K562 (cell line): ENCODE data around the gene SLC5A4. TPM values are rescaled to one million over a fixed set of nuclear protein-coding genes. Genes with fewer than 3 reads are reported as not detected.

Source experiments
- ATAC-seq: fragments of 200-7000 bp; cut with Tn5 transposase; 3 replicates; pipeline ENCODE4 v1.9.1; 2020; ENCODE audit warnings: moderate library complexity
- BruUV-seq: library from RNA; stranded (reverse); fragments of 400-500 nt; replicated peaks from 2 replicates; lab custom pipeline; 2021; lab: Mats Ljungman, UMichigan
- CTCF ChIA-PET: fragments of 300-600 bp; formaldehyde crosslinking; extraction: SDS; loops from one replicate; lab custom pipeline; 2021; ENCODE audit warnings: low intra/inter-chr PET ratio; lab: Yijun Ruan, JAX
- POLR2A ChIA-PET: fragments of 300-600, 350-650 bp; sonication (Branson Sonifier 250); formaldehyde crosslinking; extraction: SDS; loops from one replicate; lab custom pipeline; 2021; ENCODE audit warnings: antibody characterized with exemption, inconsistent platforms; lab: Yijun Ruan, JAX
- DNase-seq, 4 experiments: peaks; one replicate each; pipeline versions ENCODE4 v3.0.0 to v3.0.0-alpha.2; 2011 to 2018; ENCODE audit warnings: low spot score in 3 of 4, mixed read lengths in 3 of 4; ENCODE audit errors: extremely low read depth in 1 of 4
- FAIRE-seq: peaks from 2 replicates; lab custom pipeline; 2011; peaks lifted over from hg19 to GRCh38; lab: Jason Lieb, UNC
- H2AFZ ChIP-seq: 2 replicates; pipeline ENCODE4 v1.6.0; 2011; ENCODE audit warnings: low read depth, low read length, control low read depth, inconsistent platforms
- H3K27ac ChIP-seq: fragments of 200-600 bp; 3 replicates; pipeline ENCODE4 v1.8.0; 2011; ENCODE audit warnings: low read depth, mild to moderate bottlenecking, control low read depth, inconsistent platforms, low read length, moderate library complexity, mixed read lengths; ENCODE audit errors: extremely low read depth
- H3K27me3 ChIP-seq, 2 experiments: fragments of 300-600 bp in 1 of 2; 2 replicates in 1 of 2; 3 replicates in 1 of 2; pipeline versions ENCODE4 v1.6.0 to v1.8.0; 2011; ENCODE audit warnings: inconsistent platforms in 2 of 2, low read length in 2 of 2, mild to moderate bottlenecking in 1 of 2, mixed read lengths in 1 of 2, moderate library complexity in 1 of 2; ENCODE audit not compliant: control insufficient read depth in 2 of 2, insufficient read depth in 2 of 2
- H3K36me3 ChIP-seq: fragments of 300-600 bp; 3 replicates; pipeline ENCODE4 v1.8.0; 2011; ENCODE audit warnings: mild to moderate bottlenecking, low read length, inconsistent platforms; ENCODE audit not compliant: control insufficient read depth, insufficient read depth
- H3K4me1 ChIP-seq, 2 experiments: fragments of 200-600 bp in 1 of 2; replicated peaks in 1 of 2; 2 replicates in 1 of 2; 3 replicates in 1 of 2; pipeline versions ENCODE4 v1.5.1 to v1.8.0; 2011; ENCODE audit warnings: inconsistent platforms in 2 of 2, low read length in 2 of 2, mild to moderate bottlenecking in 1 of 2, mixed read lengths in 1 of 2, moderate library complexity in 1 of 2; ENCODE audit not compliant: control insufficient read depth in 2 of 2, insufficient read depth in 2 of 2
- H3K4me2 ChIP-seq: 2 replicates; pipeline ENCODE4 v1.6.1; 2011; ENCODE audit warnings: low read length, control low read depth, inconsistent platforms, mixed read lengths; ENCODE audit not compliant: insufficient read depth
- H3K4me3 ChIP-seq: fragments of 200-600 bp; sonication (generic), shearing (Covaris generic); 2 replicates; pipeline ENCODE4 v1.5.1; 2016; ENCODE audit warnings: control low read depth, inconsistent platforms
- H3K79me2 ChIP-seq: fragments of 200-600 bp; 3 replicates; pipeline ENCODE4 v1.8.0; 2011; ENCODE audit warnings: low read length, inconsistent platforms; ENCODE audit not compliant: control insufficient read depth, insufficient read depth
- H3K9ac ChIP-seq, 2 experiments: 2 replicates each; pipeline versions ENCODE4 v1.6.0 to v1.6.1; 2011; ENCODE audit warnings: low read depth in 2 of 2, low read length in 2 of 2, control low read depth in 1 of 2, inconsistent platforms in 1 of 2, mild to moderate bottlenecking in 1 of 2, mixed read lengths in 1 of 2; ENCODE audit not compliant: insufficient read depth in 1 of 2
- H3K9me1 ChIP-seq: one replicate; pipeline ENCODE4 v1.6.0; 2011; ENCODE audit warnings: inconsistent platforms, mild to moderate bottlenecking, low read length, moderate library complexity; ENCODE audit not compliant: control insufficient read depth, insufficient read depth
- H3K9me3 ChIP-seq: replicated peaks from 2 replicates; pipeline ENCODE4 v1.5.1; 2011; ENCODE audit warnings: low read depth, low read length, inconsistent platforms; ENCODE audit not compliant: control insufficient read depth, insufficient read depth
- H4K20me1 ChIP-seq: replicated peaks from 2 replicates; pipeline ENCODE4 v1.6.1; 2011; ENCODE audit warnings: low read length, inconsistent platforms, mixed read lengths; ENCODE audit not compliant: control insufficient read depth, insufficient read depth
- ERF ChIP-seq: fragments of 450-650 bp; formaldehyde crosslinking; IDR thresholded peaks from 2 replicates; pipeline ENCODE4 v1.4.0; 2020; ENCODE audit warnings: mild to moderate bottlenecking, mixed read lengths
- JUN ChIP-seq, 2 experiments: sonication (generic) in 1 of 2; formaldehyde crosslinking in 1 of 2; IDR thresholded peaks; 2 replicates each; pipeline versions ENCODE4 v1.6.1 to v1.8.0; 2012 to 2022; ENCODE audit warnings: borderline replicate concordance in 2 of 2, mild to moderate bottlenecking in 2 of 2, improper control_type of control experiment in 1 of 2, low read depth in 1 of 2, low read length in 1 of 2, missing genetic modification reagents in 1 of 2
- MCM5 ChIP-seq: fragments of 450-650 bp; IDR thresholded peaks from 2 replicates; pipeline ENCODE4 v1.6.1; 2016; ENCODE audit warnings: low read depth
- PHF8 ChIP-seq: fragments of 200-600 bp; sonication (generic); IDR thresholded peaks from 2 replicates; pipeline ENCODE4 v1.6.1; 2012; ENCODE audit warnings: mixed run types, mild to moderate bottlenecking, inconsistent platforms, low read length, moderate library complexity, borderline replicate concordance
- PML ChIP-seq: IDR thresholded peaks from 2 replicates; pipeline ENCODE4 v1.6.1; 2012; ENCODE audit warnings: low read length, inconsistent platforms
- RFX7 ChIP-seq: fragments of 250-450 bp; sonication (Bioruptor Pico); IDR thresholded peaks from 2 replicates; pipeline ENCODE4 v1.5.1; 2021; ENCODE audit warnings: mild to moderate bottlenecking
- SMARCE1 ChIP-seq: fragments of 450-650 bp; IDR thresholded peaks from 2 replicates; pipeline ENCODE4 v1.7.1; 2016; ENCODE audit warnings: mild to moderate bottlenecking
- SREBF2 ChIP-seq: sonication (generic); formaldehyde crosslinking; IDR thresholded peaks from 2 replicates; pipeline ENCODE4 v1.4.0; 2020; ENCODE audit warnings: mild to moderate bottlenecking, missing genetic modification reagents
- ZNF324 ChIP-seq: fragments of 250-450 bp; sonication (Bioruptor Pico); IDR thresholded peaks from 2 replicates; pipeline ENCODE4 v1.4.0; 2020; ENCODE audit warnings: mild to moderate bottlenecking
- ZNF354B ChIP-seq: fragments of 250-450 bp; sonication (Bioruptor Pico); IDR thresholded peaks from 2 replicates; pipeline ENCODE4 v1.4.0; 2020
- WGBS: fragments of 100-300 bp; shearing (Covaris generic); methylation state at CpG from one replicate; pipeline ENCODE4 v1.1.6; 2016; ENCODE audit warnings: low coverage, mixed read lengths; ENCODE audit not compliant: insufficient coverage; ENCODE audit errors: missing lambda C conversion rate; 5-methylcytosine and 5-hydroxymethylcytosine counted together
- in situ Hi-C: fragments of 300-500 bp; cut with MboI; formaldehyde crosslinking; loops from 4 replicates; pipeline ENCODE4 v1.15.0; 2018; ENCODE audit warnings: inconsistent platforms, mixed read lengths
- intact Hi-C: fragments of 100-400 bp; cut with micrococcal nuclease; formaldehyde crosslinking; loops from 2 replicates; pipeline ENCODE4 v1.14.2; 2022
- polyA plus RNA-seq, 8 experiments: library from polyadenylated mRNA; depleted of rRNA in 4 of 8; stranded (reverse) in 5 of 8; unstranded in 3 of 8; fragments of >200 nt; fragmentation: Nextera tagmentation in 2 of 8; fragmentation: Illumina TruSeq in 1 of 8; extraction: Ambion mirVana in 2 of 8; extraction: Trizol in 1 of 8; gene quantifications; 2 replicates each; pipeline versions ENCODE4 v1.2.1 to v1.2.3, GENCODE V29; 2011 to 2014; ENCODE audit warnings: inconsistent platforms in 1 of 8, missing spikeins in 1 of 8
- total RNA-seq, 7 experiments: library from RNA; depleted of rRNA in 6 of 7; stranded (reverse); fragments of >200 nt in 6 of 7; fragmentation: Illumina TruSeq in 2 of 7; extraction: Trizol in 2 of 7; gene quantifications; 2 replicates each; pipeline versions ENCODE4 v1.2.1 to v1.2.3, GENCODE V29; 2011 to 2021; ENCODE audit warnings: low replicate concordance in 1 of 7
- TF ChIP-seq, protein P1 (sequence below): fragments of 250-450 bp; sonication (Bioruptor Pico); IDR thresholded peaks from 2 replicates; pipeline ENCODE4 v1.5.1; 2021; ENCODE audit warnings: mild to moderate bottlenecking
- TF ChIP-seq, protein P2 (sequence below): fragments of 250-450 bp; sonication (Bioruptor Pico); IDR thresholded peaks from 2 replicates; pipeline ENCODE4 v1.4.0; 2020
- TF ChIP-seq, protein P3 (sequence below): fragments of 450-650 bp; IDR thresholded peaks from 2 replicates; pipeline ENCODE4 v1.6.1; 2016; ENCODE audit warnings: antibody characterized with exemption

SLC5A4 gene
- total and polyA plus RNA-seq, 9 of the 15 experiments (the other 6 are each of a cell fraction or from before 2014, with no cell fraction given): not detected

DNA sequence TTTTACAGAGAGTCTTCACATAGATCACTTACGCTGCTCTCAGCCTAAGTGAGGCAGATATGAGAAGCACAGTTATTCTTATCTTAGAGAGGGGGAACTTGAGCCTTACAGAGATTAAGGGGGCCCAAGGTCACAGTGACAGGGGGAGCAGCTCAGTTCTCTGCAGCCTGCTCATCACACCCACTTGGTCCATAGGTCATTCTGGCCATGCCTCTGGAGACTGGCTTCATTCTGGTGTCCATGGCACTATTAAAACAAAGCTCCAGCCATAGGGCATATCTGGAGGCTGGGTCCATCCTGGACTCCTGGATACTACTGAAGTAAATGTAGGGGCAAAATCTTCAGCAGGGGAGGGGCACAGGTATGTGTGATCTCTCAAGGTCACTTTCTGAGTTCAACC lies 5.9 kb downstream of the SLC5A4 start:
- in situ Hi-C loops (no loop called here), intact Hi-C loops (no loop called here)
- no peaks in the 10 kb centered on the region for H3K9me3 ChIP-seq
- no peaks in the 10 kb centered on the region for H3K36me3 ChIP-seq
- no peak overlapping the region for H3K4me2 ChIP-seq
- no peak for TF ChIP-seq PHF8
- H4K20me1 ChIP-seq: no peaks in the 10 kb centered on the region
- no peak overlapping the region for H3K27ac ChIP-seq
- H3K4me1 ChIP-seq: no peaks in the 10 kb centered on the region
- DNase-seq (no peak), ATAC-seq (no peak), FAIRE-seq (no peak)
- CTCF ChIA-PET: no interaction called here
- peaks cover 0 to 9% of the 10 kb centered on the region in 2 experiments; a peak in 2 of 5 replicates for H3K27me3 ChIP-seq
- H3K79me2 ChIP-seq: no peaks in the 10 kb centered on the region
- H3K9me1 ChIP-seq: no peaks in the 10 kb centered on the region
- 8% methylated on average over 1 of the region's 1 CpG for WGBS
- H2AFZ ChIP-seq: no peak overlapping the region
- POLR2A ChIA-PET: no interaction called here
- no peak overlapping the region for H3K9ac ChIP-seq
- no TSS peak for BruUV-seq
- no peak overlapping the region for H3K4me3 ChIP-seq

DNA sequence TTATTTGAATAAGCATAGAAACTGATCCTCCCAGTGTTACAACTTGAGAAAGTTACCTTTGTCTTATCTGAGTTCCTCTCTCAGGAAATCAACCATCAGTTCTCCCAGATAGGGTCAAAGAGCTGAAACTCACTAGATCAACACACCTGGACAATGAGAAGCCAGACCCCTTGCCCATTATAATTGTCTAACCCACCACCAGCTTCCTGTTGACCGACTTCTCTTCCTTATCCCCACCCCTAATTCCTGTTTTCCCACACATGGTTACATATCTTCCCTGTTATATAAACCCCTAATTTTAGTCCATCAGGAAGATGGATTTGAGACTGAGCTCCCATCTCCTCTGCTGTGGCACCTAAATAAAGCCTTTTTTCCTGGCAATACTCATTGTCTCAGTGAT lies 6.9 kb downstream of the SLC5A4 start:
- intact Hi-C loops: no loop called here
- ChIA-PET CTCF (no interaction called here), POLR2A (no interaction called here)
- Histone ChIP-seq H2AFZ (no peak overlapping the region), H3K4me3 (no peak overlapping the region), H3K27ac (no peak overlapping the region), H3K79me2 (no peaks in the 10 kb centered on the region), H3K9me3 (no peaks in the 10 kb centered on the region), H4K20me1 (no peaks in the 10 kb centered on the region), H3K4me1 (no peaks in the 10 kb centered on the region), H3K36me3 (no peaks in the 10 kb centered on the region), H3K4me2 (no peak overlapping the region), H3K9ac (no peak overlapping the region), H3K9me1 (no peaks in the 10 kb centered on the region), H3K27me3 (peaks cover 0 to 8% of the 10 kb centered on the region in 2 experiments; a peak in 2 of 5 replicates)
- WGBS: no CpG with 5 or more reads among the region's 1 CpG
- no TSS peak for BruUV-seq
- DNase-seq (no peak), ATAC-seq (no peak), FAIRE-seq (no peak)
- in situ Hi-C loops: no loop called here
- TF ChIP-seq, protein P1, sequence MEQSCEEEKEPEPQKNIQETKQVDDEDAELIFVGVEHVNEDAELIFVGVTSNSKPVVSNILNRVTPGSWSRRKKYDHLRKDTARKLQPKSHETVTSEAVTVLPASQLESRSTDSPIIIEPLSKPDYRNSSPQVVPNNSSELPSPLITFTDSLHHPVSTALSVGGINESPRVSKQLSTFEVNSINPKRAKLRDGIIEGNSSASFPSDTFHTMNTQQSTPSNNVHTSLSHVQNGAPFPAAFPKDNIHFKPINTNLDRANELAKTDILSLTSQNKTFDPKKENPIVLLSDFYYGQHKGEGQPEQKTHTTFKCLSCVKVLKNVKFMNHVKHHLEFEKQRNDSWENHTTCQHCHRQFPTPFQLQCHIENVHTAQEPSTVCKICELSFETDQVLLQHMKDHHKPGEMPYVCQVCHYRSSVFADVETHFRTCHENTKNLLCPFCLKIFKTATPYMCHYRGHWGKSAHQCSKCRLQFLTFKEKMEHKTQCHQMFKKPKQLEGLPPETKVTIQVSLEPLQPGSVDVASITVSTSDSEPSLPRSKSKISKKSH (CRISPR knock-in tag): no peak
- TF ChIP-seq ZNF324 (CRISPR knock-in tag) (no peak), ERF (CRISPR knock-in tag) (no peak), RFX7 (CRISPR knock-in tag) (no peak), PML (no peak), ZNF354B (CRISPR knock-in tag) (no peak), JUN (IDR thresholded peaks at IDR 0.05; ENCODE audit: borderline replicate concordance, low read depth, low read length) (no peak), JUN (CRISPR knock-in tag; IDR thresholded peaks at IDR 0.05; ENCODE audit: borderline replicate concordance) (no peak), SREBF2 (CRISPR knock-in tag) (no peak), SMARCE1 (no peak), MCM5 (no peak)
- TF ChIP-seq, protein P2, sequence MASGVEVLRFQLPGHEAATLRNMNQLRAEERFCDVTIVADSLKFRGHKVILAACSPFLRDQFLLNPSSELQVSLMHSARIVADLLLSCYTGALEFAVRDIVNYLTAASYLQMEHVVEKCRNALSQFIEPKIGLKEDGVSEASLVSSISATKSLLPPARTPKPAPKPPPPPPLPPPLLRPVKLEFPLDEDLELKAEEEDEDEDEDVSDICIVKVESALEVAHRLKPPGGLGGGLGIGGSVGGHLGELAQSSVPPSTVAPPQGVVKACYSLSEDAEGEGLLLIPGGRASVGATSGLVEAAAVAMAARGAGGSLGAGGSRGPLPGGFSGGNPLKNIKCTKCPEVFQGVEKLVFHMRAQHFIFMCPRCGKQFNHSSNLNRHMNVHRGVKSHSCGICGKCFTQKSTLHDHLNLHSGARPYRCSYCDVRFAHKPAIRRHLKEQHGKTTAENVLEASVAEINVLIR: no peak
- TF ChIP-seq, protein P3, sequence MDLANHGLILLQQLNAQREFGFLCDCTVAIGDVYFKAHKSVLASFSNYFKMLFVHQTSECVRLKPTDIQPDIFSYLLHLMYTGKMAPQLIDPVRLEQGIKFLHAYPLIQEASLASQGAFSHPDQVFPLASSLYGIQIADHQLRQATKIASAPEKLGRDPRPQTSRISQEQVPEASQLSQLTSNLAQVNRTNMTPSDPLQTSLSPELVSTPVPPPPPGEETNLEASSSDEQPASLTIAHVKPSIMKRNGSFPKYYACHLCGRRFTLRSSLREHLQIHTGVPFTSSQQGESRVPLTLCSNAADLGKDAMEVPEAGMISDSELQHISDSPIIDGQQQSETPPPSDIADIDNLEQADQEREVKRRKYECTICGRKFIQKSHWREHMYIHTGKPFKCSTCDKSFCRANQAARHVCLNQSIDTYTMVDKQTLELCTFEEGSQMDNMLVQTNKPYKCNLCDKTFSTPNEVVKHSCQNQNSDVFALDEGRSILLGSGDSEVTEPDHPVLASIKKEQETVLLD: no peak
